HCT116 (cell line): ENCODE results near the gene TSPAN6. TPM values are rescaled to one million over a fixed set of nuclear protein-coding genes. Genes with fewer than 3 reads are reported as not detected.

Experiments
- ATAC-seq: fragments of 200-7000 bp; cut with Tn5 transposase; 2 replicates; pipeline ENCODE4 v1.9.1; 2020; ENCODE audit warnings: mild to moderate bottlenecking, moderate library complexity
- BruUV-seq: library from RNA; stranded (reverse); fragments of 400-500 nt; replicated peaks from 2 replicates; lab custom pipeline; 2021; lab: Mats Ljungman, UMichigan
- CTCF ChIA-PET: fragments of 300-600 bp; sonication (Branson Sonifier 250); formaldehyde crosslinking; loops from one replicate; lab custom pipeline; 2021; ENCODE audit warnings: antibody characterized with exemption; lab: Charles Lee
- POLR2A ChIA-PET: fragments of 300-600, 350-600 bp; sonication (Branson Sonifier 250); formaldehyde crosslinking; loops from one replicate; lab custom pipeline; 2021; ENCODE audit warnings: antibody characterized with exemption; lab: Charles Lee
- RAD21 ChIA-PET, 2 experiments: fragments of 300-600 bp; sonication (Branson Sonifier 250); formaldehyde crosslinking; loops; one replicate each; lab custom pipeline; 2023; ENCODE audit warnings: low total read pairs in 2 of 2; ENCODE audit not compliant: uncharacterized antibody in 2 of 2, unreplicated experiment in 2 of 2, low non-redundant PET in 1 of 2; lab: Charles Lee
- DNase-seq: peaks from one replicate; pipeline ENCODE4 v3.0.0-alpha.2; 2010; ENCODE audit warnings: low read depth, low spot score
- H2AFZ ChIP-seq: fragments of 200-600 bp; shearing (Covaris generic), sonication (generic); 2 replicates; pipeline ENCODE4 v1.6.1; 2017; ENCODE audit warnings: low read depth, mixed run types, mixed read lengths, antibody characterized with exemption, low read length; ENCODE audit not compliant: poor library complexity, severe bottlenecking
- H3K27ac ChIP-seq: 2 replicates; pipeline ENCODE4 v1.5.1; 2012; ENCODE audit warnings: low read depth, low read length
- H3K27me3 ChIP-seq: fragments of 200-600 bp; sonication (generic); 2 replicates; pipeline ENCODE4 v1.6.1; 2016; ENCODE audit warnings: mixed run types, low read length, mixed read lengths; ENCODE audit not compliant: insufficient read depth
- H3K36me3 ChIP-seq, 2 experiments: fragments of 200-500 bp in 1 of 2; fragments of 200-600 bp in 1 of 2; sonication (Bioruptor generic) in 1 of 2; sonication (generic) in 1 of 2; 2 replicates each; pipeline versions ENCODE4 v1.5.1 to v1.6.1; 2014 to 2016; ENCODE audit warnings: low read length in 2 of 2, inconsistent platforms in 1 of 2, mixed read lengths in 1 of 2, mixed run types in 1 of 2; ENCODE audit not compliant: insufficient read depth in 2 of 2, control insufficient read depth in 1 of 2
- H3K4me1 ChIP-seq, 2 experiments: fragments of 200-600 bp in 1 of 2; sonication (generic) in 1 of 2; 2 replicates each; pipeline versions ENCODE4 v1.5.1 to v1.6.1; 2012 to 2017; ENCODE audit warnings: low read length in 2 of 2, inconsistent platforms in 1 of 2, mild to moderate bottlenecking in 1 of 2, mixed read lengths in 1 of 2, mixed run types in 1 of 2, moderate library complexity in 1 of 2; ENCODE audit not compliant: insufficient read depth in 2 of 2, control insufficient read depth in 1 of 2
- H3K4me2 ChIP-seq: fragments of 200-600 bp; sonication (generic); 2 replicates; pipeline ENCODE4 v1.6.1; 2017; ENCODE audit warnings: mixed run types, low read length, mixed read lengths
- H3K4me3 ChIP-seq, 2 experiments: fragments of 200-600 bp in 1 of 2; sonication (generic) in 1 of 2; replicated peaks in 1 of 2; 2 replicates each; pipeline ENCODE4 v1.5.1; 2011 to 2016; ENCODE audit warnings: low read length in 2 of 2, control low read depth in 1 of 2, low read depth in 1 of 2, mild to moderate bottlenecking in 1 of 2, mixed read lengths in 1 of 2, mixed run types in 1 of 2
- H3K79me2 ChIP-seq: fragments of 200-600 bp; sonication (generic); 2 replicates; pipeline ENCODE4 v1.6.1; 2017; ENCODE audit warnings: mild to moderate bottlenecking, mixed run types, low read length, moderate library complexity, mixed read lengths; ENCODE audit not compliant: insufficient read depth
- H3K9ac ChIP-seq: fragments of 200-600 bp; sonication (generic); 2 replicates; pipeline ENCODE4 v1.6.1; 2016; ENCODE audit warnings: low read length, mixed read lengths
- H3K9me2 ChIP-seq: fragments of 200-600 bp; sonication (generic), shearing (Covaris generic); 2 replicates; pipeline ENCODE4 v1.6.1; 2017; ENCODE audit warnings: mixed run types, mild to moderate bottlenecking, moderate library complexity; ENCODE audit not compliant: insufficient read depth
- H3K9me3 ChIP-seq, 2 experiments: fragments of 200-500 bp in 1 of 2; fragments of 200-600 bp in 1 of 2; sonication (Bioruptor generic) in 1 of 2; sonication (generic) in 1 of 2; 2 replicates each; pipeline ENCODE4 v1.6.1; 2014 to 2017; ENCODE audit warnings: low read length in 2 of 2, mixed read lengths in 2 of 2, inconsistent platforms in 1 of 2, low read depth in 1 of 2, mild to moderate bottlenecking in 1 of 2, mixed run types in 1 of 2, moderate library complexity in 1 of 2; ENCODE audit not compliant: control insufficient read depth in 1 of 2, insufficient read depth in 1 of 2
- H4K20me1 ChIP-seq: fragments of 200-600 bp; sonication (generic), shearing (Covaris generic); 2 replicates; pipeline ENCODE4 v1.6.1; 2017; ENCODE audit warnings: mixed run types, mild to moderate bottlenecking, moderate library complexity; ENCODE audit not compliant: insufficient read depth
- CBX3 ChIP-seq: IDR thresholded peaks from 2 replicates; pipeline ENCODE4 v1.6.1; 2012; ENCODE audit warnings: low read depth
- CTCF ChIP-seq, 3 experiments: fragments of 200-600 bp in 1 of 3; sonication (generic) in 1 of 3; IDR thresholded peaks in 2 of 3; conservative IDR thresholded peaks in 1 of 3; 2 replicates each; pipeline ENCODE4 v1.5.1; 2012 to 2017; ENCODE audit warnings: low read depth in 2 of 3, low read length in 2 of 3, antibody characterized with exemption in 1 of 3, borderline replicate concordance in 1 of 3, control low read depth in 1 of 3, mild to moderate bottlenecking in 1 of 3, mixed read lengths in 1 of 3, mixed run types in 1 of 3, moderate library complexity in 1 of 3; ENCODE audit not compliant: insufficient read depth in 1 of 3
- EGR1 ChIP-seq: IDR thresholded peaks from 2 replicates; pipeline ENCODE4 v1.6.1; 2012; ENCODE audit warnings: low read depth
- EZH2 ChIP-seq: fragments of 200-600 bp; sonication (generic); IDR thresholded peaks from 2 replicates; pipeline ENCODE4 v1.6.1; 2017; ENCODE audit warnings: antibody characterized with exemption, mixed run types
- POLR2A ChIP-seq: IDR thresholded peaks from 2 replicates; pipeline ENCODE4 v1.7.0; 2011; ENCODE audit warnings: borderline replicate concordance; ENCODE audit not compliant: insufficient read depth, insufficient read length; ENCODE audit errors: extremely low read depth
- RAD21 ChIP-seq: IDR thresholded peaks from 2 replicates; pipeline ENCODE4 v1.6.1; 2012; ENCODE audit warnings: low read depth, mild to moderate bottlenecking
- SIN3A ChIP-seq: IDR thresholded peaks from 2 replicates; pipeline ENCODE4 v1.6.1; 2012; ENCODE audit warnings: low read depth
- TCF7L2 ChIP-seq: IDR thresholded peaks from 2 replicates; pipeline ENCODE4 v1.7.0; 2011; ENCODE audit warnings: borderline replicate concordance, inconsistent platforms; ENCODE audit not compliant: insufficient read depth, insufficient read length; ENCODE audit errors: extremely low read depth
- ZBTB33 ChIP-seq: IDR thresholded peaks from 2 replicates; pipeline ENCODE4 v1.6.1; 2011; ENCODE audit warnings: mild to moderate bottlenecking, low read length, moderate library complexity; ENCODE audit not compliant: insufficient replicate concordance; ENCODE audit errors: extremely low read depth
- ZFX ChIP-seq: fragments of 450-650 bp; IDR thresholded peaks from 2 replicates; pipeline ENCODE4 v1.6.1; 2017
- intact Hi-C: fragments of 100-400 bp; cut with micrococcal nuclease; formaldehyde crosslinking; loops from 2 replicates; pipeline ENCODE4 v1.10.0; 2022
- total RNA-seq: library from RNA; stranded (reverse); gene quantifications from one replicate; pipeline ENCODE4 v1.2.1, GENCODE V29; 2021; ENCODE audit not compliant: unreplicated experiment
- TF ChIP-seq, protein P1 (sequence below): IDR thresholded peaks from 2 replicates; pipeline ENCODE4 v1.6.1; 2012
- TF ChIP-seq, protein P2 (sequence below): IDR thresholded peaks from 2 replicates; pipeline ENCODE4 v1.6.1; 2012

Gene TSPAN6
- total RNA-seq, 1 experiment from 2014 or later = 25.0 TPM

DNA sequence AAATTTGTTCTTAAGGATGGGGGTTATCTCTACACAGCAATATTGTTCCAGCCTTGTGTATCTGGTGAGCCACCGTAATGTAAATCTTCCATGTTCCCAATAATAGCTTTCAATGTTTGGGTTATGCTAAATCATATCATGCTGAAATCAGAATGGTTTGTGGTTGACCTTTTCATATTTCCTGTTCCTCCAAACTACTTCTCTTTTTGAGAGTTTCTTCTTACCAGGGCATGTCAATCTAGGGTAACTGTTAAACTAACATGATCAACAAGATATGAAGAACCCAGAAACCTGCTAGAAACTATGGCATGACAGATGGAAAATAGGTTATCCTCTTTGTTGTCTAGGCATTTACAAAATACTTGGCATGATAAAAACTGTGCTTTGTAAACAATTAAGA is 29.9 kb downstream of the TSPAN6 start (continued):
- no peak for TF ChIP-seq CTCF (IDR thresholded peaks at IDR 0.05 in 2 of 3, conservative IDR thresholded peaks at IDR 0.05 in 1 of 3; ENCODE audit: borderline replicate concordance in 1 of 3, insufficient read depth in 1 of 3, low read depth in 2 of 3, low read length in 2 of 3)
- no peak for TF ChIP-seq SIN3A
- TF ChIP-seq, protein P1, sequence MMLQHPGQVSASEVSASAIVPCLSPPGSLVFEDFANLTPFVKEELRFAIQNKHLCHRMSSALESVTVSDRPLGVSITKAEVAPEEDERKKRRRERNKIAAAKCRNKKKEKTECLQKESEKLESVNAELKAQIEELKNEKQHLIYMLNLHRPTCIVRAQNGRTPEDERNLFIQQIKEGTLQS = no peak
- TF ChIP-seq EZH2 = no peak
- no peak for TF ChIP-seq ZFX

DNA sequence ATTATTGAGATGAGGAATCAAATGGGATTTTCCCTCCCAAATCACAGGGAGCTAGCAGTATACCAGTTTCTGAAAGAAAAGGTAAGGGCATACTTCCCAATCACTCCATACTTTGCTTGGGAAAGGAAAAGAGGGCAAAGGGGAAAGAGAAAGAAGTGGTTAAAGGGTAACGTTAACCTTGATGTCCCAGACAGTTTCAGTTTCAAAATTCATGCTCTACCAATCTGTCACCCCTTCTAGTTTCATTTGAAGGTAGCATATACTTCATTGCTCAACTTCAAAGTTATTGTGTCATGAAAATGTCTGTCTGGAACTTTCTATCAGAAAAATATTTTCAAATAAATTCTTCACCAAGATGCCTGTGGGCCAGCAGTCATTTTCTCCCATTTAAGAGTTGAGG is 35.8 kb downstream of the TSPAN6 start:
- CTCF ChIA-PET = interaction anchor here (0.7 to 1.1 kb wide), 2 partner anchors 8 to 14 kb away, joined by 3 read pairs; no protein-coding TSS in a partner anchor
- intact Hi-C loops = no loop called here

More for the DNA sequence above, 35.8 kb downstream of the TSPAN6 start:
- H4K20me1 ChIP-seq = no peaks in the 10 kb centered on the region
- H3K9me2 ChIP-seq = no peaks in the 10 kb centered on the region
- ATAC-seq = no peak
- no TSS peak for BruUV-seq
- RAD21 ChIA-PET = no interaction called here
- H3K9me3 ChIP-seq = no peaks in the 10 kb centered on the region
- no peaks in the 10 kb centered on the region for H3K36me3 ChIP-seq
- TF ChIP-seq ZBTB33 = no peak
- TF ChIP-seq TCF7L2 = no peak
- TF ChIP-seq SIN3A = no peak
- TF ChIP-seq RAD21 = no peak
- TF ChIP-seq POLR2A = no peak
- no peak for TF ChIP-seq CBX3
- TF ChIP-seq, protein P2, sequence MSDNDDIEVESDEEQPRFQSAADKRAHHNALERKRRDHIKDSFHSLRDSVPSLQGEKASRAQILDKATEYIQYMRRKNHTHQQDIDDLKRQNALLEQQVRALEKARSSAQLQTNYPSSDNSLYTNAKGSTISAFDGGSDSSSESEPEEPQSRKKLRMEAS = no peak
- TF ChIP-seq EGR1 = no peak
- TF ChIP-seq, all 23 proteins: peak for 0
- Histone ChIP-seq H3K79me2 (no peaks in the 10 kb centered on the region), H2AFZ (no peak overlapping the region), H3K4me1 (no peaks in the 10 kb centered on the region), H3K9ac (no peak overlapping the region), H3K4me3 (no peak overlapping the region), H3K4me2 (no peak overlapping the region), H3K27ac (no peak overlapping the region), H3K27me3 (0 out of 2 replicates have a peak, but pooled peaks cover 4% of the 10 kb centered on the region)
- no peak for DNase-seq
- POLR2A ChIA-PET = no interaction called here
